ENCODE results near the gene SYT9. TPM values are rescaled to one million over a fixed set of nuclear protein-coding genes. Genes with fewer than 3 reads are reported as not detected.

SYT9 gene
- total and polyA plus RNA-seq, 2 donors (not counting 1 experiment from before 2014, with no cell fraction given), result not detected

- no peak for DNase-seq
- no peak for ATAC-seq (ENCODE audit: low read depth)
- no CpG with 5 or more reads among the region's 2 CpGs for WGBS (ENCODE audit: insufficient coverage)
- H3K27me3 Mint-ChIP-seq, result no peaks in the 10 kb centered on the region
- POLR2A ChIA-PET, result no interaction called here
- H3K27ac Mint-ChIP-seq, result no peak overlapping the region
- peaks cover 3% of the 10 kb centered on the region for H3K4me1 Mint-ChIP-seq
- Histone ChIP-seq H3K36me3 (replicated peaks in 1 of 2; ENCODE audit: control extremely low read depth in 1 of 2, control insufficient read depth in 1 of 2, extremely low read depth in 1 of 2, insufficient read depth in 2 of 2, low read length in 1 of 2) (no peaks in the 10 kb centered on the region), H3K4me1 (ENCODE audit: control insufficient read depth in 2 of 2, insufficient read depth in 2 of 2, low read length in 2 of 2) (no peaks in the 10 kb centered on the region), H3K27ac (ENCODE audit: low read length in 2 of 2) (no peak overlapping the region), H4K20me1 (ENCODE audit: control insufficient read depth, insufficient read depth, low read length, poor library complexity, severe bottlenecking) (no peaks in the 10 kb centered on the region), H2AFZ (ENCODE audit: insufficient read depth, low read depth, low read length, poor library complexity, severe bottlenecking) (no peak overlapping the region), H3K9ac (ENCODE audit: low read length) (no peak overlapping the region), H3K9me3 (ENCODE audit: control extremely low read depth in 1 of 3, control insufficient read depth in 2 of 3, insufficient read depth in 1 of 3, low read length in 2 of 3) (no peaks in the 10 kb centered on the region), H3K79me2 (ENCODE audit: control insufficient read depth, insufficient read depth, low read length) (no peaks in the 10 kb centered on the region), H3K27me3 (replicated peaks in 1 of 4; ENCODE audit: control extremely low read depth in 1 of 4, control insufficient read depth in 3 of 4, insufficient read depth in 4 of 4, low read length in 3 of 4) (no peaks in the 10 kb centered on the region), H3K4me2 (replicated peaks; ENCODE audit: low read depth, low read length, poor library complexity, severe bottlenecking) (no peak overlapping the region), H3K4me3 (ENCODE audit: control extremely low read depth in 1 of 5, extremely low read depth in 1 of 5, insufficient read depth in 1 of 5, low read depth in 2 of 5, low read length in 4 of 5) (no peak overlapping the region)
- no peaks in the 10 kb centered on the region for H3K9me3 Mint-ChIP-seq (ENCODE audit: insufficient read depth)
- no peak overlapping the region for H3K4me3 Mint-ChIP-seq
- CTCF ChIA-PET, result interaction anchor here (2.2 kb wide), 1 partner anchor 9 kb away, joined by 7 read pairs; no protein-coding TSS in a partner anchor
- TF ChIP-seq CTCF (IDR thresholded peaks at IDR 0.05), result no peak
- no peak for TF ChIP-seq EZH2 (IDR thresholded peaks at IDR 0.05; ENCODE audit: borderline replicate concordance, insufficient read depth, low read depth, low read length, poor library complexity, severe bottlenecking)
- intact Hi-C loops (cut with micrococcal nuclease), result no loop called here
These were observed 178.8 kb downstream of the SYT9 start for GRCh38 chr11:7430496-7430895.

- H3K27ac Mint-ChIP-seq, result no peak overlapping the region
These were observed 183.5 kb downstream of the SYT9 start for GRCh38 chr11:7435176-7435575.

More at GRCh38 chr11:7435176-7435575, 183.5 kb downstream of the SYT9 start:
- WGBS (ENCODE audit: insufficient coverage), result 40% methylated on average over 1 of the region's 2 CpGs
- H3K4me1 ChIP-seq (ENCODE audit: control insufficient read depth in 2 of 2, insufficient read depth in 2 of 2, low read length in 2 of 2), result peaks cover 16 to 18% of the 10 kb centered on the region in 2 donors
- no peak overlapping the region for H3K27ac ChIP-seq (ENCODE audit: low read length in 2 of 2)
- no peaks in the 10 kb centered on the region for H3K9me3 Mint-ChIP-seq (ENCODE audit: insufficient read depth)
- H3K36me3 ChIP-seq (replicated peaks in 1 of 2; ENCODE audit: control extremely low read depth in 1 of 2, control insufficient read depth in 1 of 2, extremely low read depth in 1 of 2, insufficient read depth in 2 of 2, low read length in 1 of 2), result peaks cover 0 to 4% of the 10 kb centered on the region in 2 experiments
- H3K4me2 ChIP-seq (replicated peaks; ENCODE audit: low read depth, low read length, poor library complexity, severe bottlenecking), result no peak overlapping the region
- no peak for TF ChIP-seq CTCF (IDR thresholded peaks at IDR 0.05)
- no peak for TF ChIP-seq EZH2 (IDR thresholded peaks at IDR 0.05; ENCODE audit: borderline replicate concordance, insufficient read depth, low read depth, low read length, poor library complexity, severe bottlenecking)
- H3K27me3 ChIP-seq (replicated peaks in 1 of 4; ENCODE audit: control extremely low read depth in 1 of 4, control insufficient read depth in 3 of 4, insufficient read depth in 4 of 4, low read length in 3 of 4), result no peaks in the 10 kb centered on the region
- no peaks in the 10 kb centered on the region for H3K9me3 ChIP-seq (ENCODE audit: control extremely low read depth in 1 of 3, control insufficient read depth in 2 of 3, insufficient read depth in 1 of 3, low read length in 2 of 3)
- ChIA-PET POLR2A (no interaction called here), CTCF (no interaction called here)
- H3K79me2 ChIP-seq (ENCODE audit: control insufficient read depth, insufficient read depth, low read length), result no peaks in the 10 kb centered on the region
- ATAC-seq (ENCODE audit: low read depth) (no peak), DNase-seq (no peak)
- no peaks in the 10 kb centered on the region for H3K27me3 Mint-ChIP-seq
- no peak overlapping the region for H3K4me3 Mint-ChIP-seq
- no peak overlapping the region for H3K9ac ChIP-seq (ENCODE audit: low read length)
- intact Hi-C loops (cut with micrococcal nuclease), result no loop called here
- H3K4me3 ChIP-seq (ENCODE audit: control extremely low read depth in 1 of 5, extremely low read depth in 1 of 5, insufficient read depth in 1 of 5, low read depth in 2 of 5, low read length in 4 of 5), result no peak overlapping the region
- no peak overlapping the region for H2AFZ ChIP-seq (ENCODE audit: insufficient read depth, low read depth, low read length, poor library complexity, severe bottlenecking)
- H4K20me1 ChIP-seq (ENCODE audit: control insufficient read depth, insufficient read depth, low read length, poor library complexity, severe bottlenecking), result no peaks in the 10 kb centered on the region
- peaks cover 20% of the 10 kb centered on the region for H3K4me1 Mint-ChIP-seq

All from B cell (primary cell).